ENCODE measurements around the gene VGLL2. TPM values are rescaled to one million over a fixed set of nuclear protein-coding genes. Genes with fewer than 3 reads are reported as not detected.

The VGLL2 gene
- total and polyA plus RNA-seq, 2 donors (not counting 1 experiment from before 2014, with no cell fraction given), result not detected

- no peaks in the 10 kb centered on the region for H3K9me3 ChIP-seq (ENCODE audit: control insufficient read depth, insufficient read depth, low read depth, low read length)
- H3K36me3 ChIP-seq (ENCODE audit: control insufficient read depth, insufficient read depth, low read length), result no peaks in the 10 kb centered on the region
- H4K20me1 ChIP-seq (ENCODE audit: control insufficient read depth, extremely low read depth, insufficient read depth, low read length), result no peaks in the 10 kb centered on the region
- no peak overlapping the region for H3K9ac ChIP-seq (ENCODE audit: insufficient read depth, low read length)
- no peak overlapping the region for H2AFZ ChIP-seq (ENCODE audit: low read length)
- H3K4me2 ChIP-seq (ENCODE audit: extremely low read depth, insufficient read depth, low read length), result no peak overlapping the region
- no peak for TF ChIP-seq EZH2 (IDR thresholded peaks at IDR 0.05; ENCODE audit: low read length, missing control alignments)
- TF ChIP-seq, protein P1, sequence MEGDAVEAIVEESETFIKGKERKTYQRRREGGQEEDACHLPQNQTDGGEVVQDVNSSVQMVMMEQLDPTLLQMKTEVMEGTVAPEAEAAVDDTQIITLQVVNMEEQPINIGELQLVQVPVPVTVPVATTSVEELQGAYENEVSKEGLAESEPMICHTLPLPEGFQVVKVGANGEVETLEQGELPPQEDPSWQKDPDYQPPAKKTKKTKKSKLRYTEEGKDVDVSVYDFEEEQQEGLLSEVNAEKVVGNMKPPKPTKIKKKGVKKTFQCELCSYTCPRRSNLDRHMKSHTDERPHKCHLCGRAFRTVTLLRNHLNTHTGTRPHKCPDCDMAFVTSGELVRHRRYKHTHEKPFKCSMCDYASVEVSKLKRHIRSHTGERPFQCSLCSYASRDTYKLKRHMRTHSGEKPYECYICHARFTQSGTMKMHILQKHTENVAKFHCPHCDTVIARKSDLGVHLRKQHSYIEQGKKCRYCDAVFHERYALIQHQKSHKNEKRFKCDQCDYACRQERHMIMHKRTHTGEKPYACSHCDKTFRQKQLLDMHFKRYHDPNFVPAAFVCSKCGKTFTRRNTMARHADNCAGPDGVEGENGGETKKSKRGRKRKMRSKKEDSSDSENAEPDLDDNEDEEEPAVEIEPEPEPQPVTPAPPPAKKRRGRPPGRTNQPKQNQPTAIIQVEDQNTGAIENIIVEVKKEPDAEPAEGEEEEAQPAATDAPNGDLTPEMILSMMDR (conservative IDR thresholded peaks at IDR 0.05 in 1 of 2, IDR thresholded peaks at IDR 0.05 in 1 of 2; ENCODE audit: low read depth in 1 of 2, low read length in 2 of 2), result no peak
- no peaks in the 10 kb centered on the region for H3K27me3 ChIP-seq (ENCODE audit: control insufficient read depth, insufficient read depth, low read length)
- no peaks in the 10 kb centered on the region for H3K79me2 ChIP-seq (ENCODE audit: control insufficient read depth, insufficient read depth, low read length)
- no peak overlapping the region for H3K27ac ChIP-seq (ENCODE audit: insufficient read depth, low read length)
- no peaks in the 10 kb centered on the region for H3K4me1 ChIP-seq (ENCODE audit: control insufficient read depth, extremely low read depth, insufficient read depth, low read length)
- no peak overlapping the region for H3K4me3 ChIP-seq (replicated peaks in 1 of 4; ENCODE audit: control extremely low read depth in 1 of 4, insufficient read depth in 1 of 4, low read depth in 3 of 4, low read length in 4 of 4)
- no peak for DNase-seq (ENCODE audit: low read depth in 2 of 2)
These were observed 33.9 kb upstream of the VGLL2 start for GRCh38 chr6:117231466-117231865.

DNA sequence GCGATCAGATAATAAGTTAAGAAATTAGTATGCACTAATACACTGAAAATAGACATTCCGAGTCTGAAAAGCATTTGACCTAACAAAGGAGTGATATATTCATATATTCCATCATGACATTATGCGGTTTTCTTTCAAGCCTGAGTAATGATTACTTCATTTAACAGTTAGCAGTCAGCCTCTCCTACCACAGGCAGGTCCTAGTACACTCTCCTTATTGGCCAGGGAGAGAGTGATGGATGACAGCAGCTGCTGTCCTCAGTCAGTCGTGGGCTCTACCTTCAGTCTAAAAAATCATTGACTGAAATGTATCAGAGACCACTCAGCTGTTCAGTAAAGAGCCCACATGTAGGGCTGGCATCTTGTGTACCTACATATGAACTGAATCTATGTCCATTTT, 33.2 kb upstream of the VGLL2 start:
- H3K4me3 ChIP-seq (replicated peaks in 1 of 4; ENCODE audit: control extremely low read depth in 1 of 4, insufficient read depth in 1 of 4, low read depth in 3 of 4, low read length in 4 of 4), result no peak overlapping the region
- no peaks in the 10 kb centered on the region for H4K20me1 ChIP-seq (ENCODE audit: control insufficient read depth, extremely low read depth, insufficient read depth, low read length)
- H3K36me3 ChIP-seq (ENCODE audit: control insufficient read depth, insufficient read depth, low read length), result no peaks in the 10 kb centered on the region
- H3K4me2 ChIP-seq (ENCODE audit: extremely low read depth, insufficient read depth, low read length), result no peak overlapping the region
- no peaks in the 10 kb centered on the region for H3K79me2 ChIP-seq (ENCODE audit: control insufficient read depth, insufficient read depth, low read length)
- TF ChIP-seq, protein P1 (conservative IDR thresholded peaks at IDR 0.05 in 1 of 2, IDR thresholded peaks at IDR 0.05 in 1 of 2; ENCODE audit: low read depth in 1 of 2, low read length in 2 of 2), result no peak
- TF ChIP-seq EZH2 (IDR thresholded peaks at IDR 0.05; ENCODE audit: low read length, missing control alignments), result no peak
- peak in 1 of 2 donors; percentile 47 for DNase-seq (ENCODE audit: low read depth in 2 of 2)
- H3K27ac ChIP-seq (ENCODE audit: insufficient read depth, low read length), result no peak overlapping the region
- H3K4me1 ChIP-seq (ENCODE audit: control insufficient read depth, extremely low read depth, insufficient read depth, low read length), result no peaks in the 10 kb centered on the region
- no peak overlapping the region for H2AFZ ChIP-seq (ENCODE audit: low read length)
- no peak overlapping the region for H3K9ac ChIP-seq (ENCODE audit: insufficient read depth, low read length)
- H3K27me3 ChIP-seq (ENCODE audit: control insufficient read depth, insufficient read depth, low read length), result no peaks in the 10 kb centered on the region
- no peaks in the 10 kb centered on the region for H3K9me3 ChIP-seq (ENCODE audit: control insufficient read depth, insufficient read depth, low read depth, low read length)

- H4K20me1 ChIP-seq (ENCODE audit: control insufficient read depth, extremely low read depth, insufficient read depth, low read length), result no peaks in the 10 kb centered on the region
- H3K79me2 ChIP-seq (ENCODE audit: control insufficient read depth, insufficient read depth, low read length), result no peaks in the 10 kb centered on the region
- peak in 1 of 2 donors; percentile 36 for DNase-seq (ENCODE audit: low read depth in 2 of 2)
- H3K9ac ChIP-seq (ENCODE audit: insufficient read depth, low read length), result no peak overlapping the region
- H3K4me2 ChIP-seq (ENCODE audit: extremely low read depth, insufficient read depth, low read length), result no peak overlapping the region
- H3K9me3 ChIP-seq (ENCODE audit: control insufficient read depth, insufficient read depth, low read depth, low read length), result no peaks in the 10 kb centered on the region
- no peak overlapping the region for H3K4me3 ChIP-seq (replicated peaks in 1 of 4; ENCODE audit: control extremely low read depth in 1 of 4, insufficient read depth in 1 of 4, low read depth in 3 of 4, low read length in 4 of 4)
- H3K27ac ChIP-seq (ENCODE audit: insufficient read depth, low read length), result no peak overlapping the region
- no peak overlapping the region for H2AFZ ChIP-seq (ENCODE audit: low read length)
- H3K36me3 ChIP-seq (ENCODE audit: control insufficient read depth, insufficient read depth, low read length), result no peaks in the 10 kb centered on the region
- H3K4me1 ChIP-seq (ENCODE audit: control insufficient read depth, extremely low read depth, insufficient read depth, low read length), result no peaks in the 10 kb centered on the region
- no peak for TF ChIP-seq EZH2 (IDR thresholded peaks at IDR 0.05; ENCODE audit: low read length, missing control alignments)
- TF ChIP-seq, protein P1 (conservative IDR thresholded peaks at IDR 0.05 in 1 of 2, IDR thresholded peaks at IDR 0.05 in 1 of 2; ENCODE audit: low read depth in 1 of 2, low read length in 2 of 2), result no peak
- no peaks in the 10 kb centered on the region for H3K27me3 ChIP-seq (ENCODE audit: control insufficient read depth, insufficient read depth, low read length)
These were observed 32.2 kb upstream of the VGLL2 start for GRCh38 chr6:117233145-117233544.
